GM06990 (cell line): ENCODE measurements around the gene GGNBP2.

ENCODE experiments used
- DNase-seq: peaks from one replicate; pipeline ENCODE4 v3.0.0-alpha.2; 2011; ENCODE audit not compliant: insufficient read length; ENCODE audit errors: extremely low read depth
- H3K27me3 ChIP-seq: replicated peaks from 2 replicates; pipeline ENCODE4 v1.6.0; 2011; ENCODE audit warnings: low read length; ENCODE audit not compliant: control insufficient read depth, insufficient read depth
- H3K36me3 ChIP-seq: 2 replicates; pipeline ENCODE4 v1.5.1; 2011; ENCODE audit warnings: low read length; ENCODE audit not compliant: control insufficient read depth, insufficient read depth
- H3K4me3 ChIP-seq: replicated peaks from 2 replicates; pipeline ENCODE4 v1.5.1; 2011; ENCODE audit warnings: low read depth, mild to moderate bottlenecking, control low read depth, low read length
- CTCF ChIP-seq: IDR thresholded peaks from 2 replicates; pipeline ENCODE4 v1.5.1; 2011; ENCODE audit warnings: low read length, control low read depth, mild to moderate bottlenecking, inconsistent platforms; ENCODE audit not compliant: insufficient read depth, poor library complexity, severe bottlenecking

GGNBP2 gene

GRCh38 chr17:36625188-36625587, 80.5 kb downstream of the GGNBP2 start:
- H3K4me3 ChIP-seq, result no peak overlapping the region
- no peak for TF ChIP-seq CTCF
- no peaks in the 10 kb centered on the region for H3K27me3 ChIP-seq
- DNase-seq, result no peak
- H3K36me3 ChIP-seq, result no peaks in the 10 kb centered on the region

GRCh38 chr17:36627101-36627500, 82.4 kb downstream of the GGNBP2 start:
- DNase-seq, result no peak
- no peaks in the 10 kb centered on the region for H3K27me3 ChIP-seq
- no peak overlapping the region for H3K4me3 ChIP-seq
- H3K36me3 ChIP-seq, result no peaks in the 10 kb centered on the region
- TF ChIP-seq CTCF, result no peak

DNA sequence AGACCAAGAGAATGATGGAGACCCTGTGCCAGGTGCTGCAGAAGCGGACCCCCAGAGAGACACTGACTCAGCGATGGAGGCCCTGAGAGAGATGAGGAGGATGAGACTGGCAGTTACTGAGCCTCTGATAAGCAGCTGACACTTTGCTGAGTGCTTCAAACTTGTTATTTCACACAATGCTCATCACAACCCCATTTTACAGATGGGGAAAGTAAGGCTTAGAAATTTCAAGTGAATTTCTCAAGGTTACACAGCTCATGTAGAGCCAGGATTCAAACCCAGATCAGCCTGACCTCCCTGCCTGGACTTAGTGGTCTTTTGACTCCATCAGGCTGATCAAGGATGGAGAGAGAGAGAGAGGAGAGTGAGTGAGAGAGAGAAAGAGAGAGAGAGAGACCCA, 83.9 kb downstream of the GGNBP2 start:
- Histone ChIP-seq H3K4me3 (no peak overlapping the region), H3K27me3 (no peaks in the 10 kb centered on the region; the same call in 1 of the 2 replicates), H3K36me3 (no peaks in the 10 kb centered on the region)
- no peak for DNase-seq
- TF ChIP-seq CTCF, result no peak

DNA sequence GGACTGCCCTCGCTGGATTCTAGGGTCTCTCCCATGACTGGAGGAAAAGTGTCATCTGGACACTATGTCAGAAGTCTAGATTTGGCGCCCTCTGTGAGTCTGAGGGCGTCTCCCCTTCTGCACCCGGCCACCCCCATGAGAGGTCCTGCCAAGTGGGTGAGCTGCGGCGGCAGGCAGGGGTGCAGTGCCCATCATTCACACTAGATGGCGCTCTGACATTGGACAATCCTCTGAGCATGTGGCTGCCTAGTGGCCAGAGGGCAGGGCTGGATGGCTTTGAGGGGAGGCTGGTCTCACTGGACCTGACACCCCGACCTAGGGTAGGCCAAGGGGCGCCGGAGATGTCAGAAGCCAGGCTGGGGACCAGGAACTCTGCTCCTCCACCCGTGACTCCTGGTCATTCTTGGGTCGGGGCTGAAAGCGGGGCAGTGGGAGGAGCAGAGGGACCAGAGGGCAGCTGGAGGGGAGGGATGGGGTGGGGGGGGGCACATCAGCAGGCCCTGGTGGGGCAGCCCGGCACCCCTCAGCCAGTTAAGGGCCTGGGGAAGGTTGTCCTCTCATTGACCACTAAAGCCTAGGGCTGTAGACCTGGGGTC, 84.6 kb downstream of the GGNBP2 start:
- Histone ChIP-seq H3K36me3 (no peaks in the 10 kb centered on the region), H3K27me3 (no peaks in the 10 kb centered on the region; the same call in 1 of the 2 replicates), H3K4me3 (no peak overlapping the region)
- DNase-seq, result peak; percentile 59
- TF ChIP-seq CTCF, result peak; percentile 95

GRCh38 chr17:36629970-36630502, 85.3 kb downstream of the GGNBP2 start:
- H3K27me3 ChIP-seq, result no peaks in the 10 kb centered on the region; the same call in 1 of the 2 replicates
- no peak overlapping the region for H3K4me3 ChIP-seq
- DNase-seq, result no peak
- H3K36me3 ChIP-seq, result no peaks in the 10 kb centered on the region
- TF ChIP-seq CTCF, result no peak
